Measurements from ENCODE around the gene CD70.
A peak's percentile ranks its signal among the peaks of the same experiment; 100 is the strongest.
"Not testable (repeated sequence)": the region's sequence is repeated elsewhere in the genome, so short reads cannot be mapped to it uniquely, and the experiment has no call there.

CD70 gene

GRCh38 chr19:6568010-6568526 lies 22.9 kb downstream of the CD70 start:
- Histone ChIP-seq H3K4me3 (ENCODE audit: low read depth, low read length) (no peak overlapping the region), H3K27ac (no peak overlapping the region), H3K27me3 (replicated peaks) (no peaks in the 10 kb centered on the region), H3K36me3 (replicated peaks) (no peaks in the 10 kb centered on the region)
- TF ChIP-seq CTCF (IDR thresholded peaks at IDR 0.05; ENCODE audit: low read depth, low read length, missing control alignments) = no peak
- in situ Hi-C loops (cut with HindIII; ENCODE audit: low pct_ligation_motif_present, low sequenced_read_pairs) = no loop called here
- DNase-seq = no peak

- in situ Hi-C loops (cut with HindIII; ENCODE audit: low pct_ligation_motif_present, low sequenced_read_pairs); DNase-seq; H3K4me3 ChIP-seq (ENCODE audit: low read depth, low read length); H3K27ac ChIP-seq; H3K27me3 ChIP-seq (replicated peaks); H3K36me3 ChIP-seq (replicated peaks): not testable (repeated sequence)
These were observed 24.2 kb downstream of the CD70 start for GRCh38 chr19:6566727-6567126.

GRCh38 chr19:6564393-6564792 lies 26.6 kb downstream of the CD70 start:
- no peaks in the 10 kb centered on the region for H3K27me3 ChIP-seq (replicated peaks)
- TF ChIP-seq CTCF (IDR thresholded peaks at IDR 0.05; ENCODE audit: low read depth, low read length, missing control alignments) = no peak
- no peak overlapping the region for H3K27ac ChIP-seq
- in situ Hi-C loops (cut with HindIII; ENCODE audit: low pct_ligation_motif_present, low sequenced_read_pairs) = no loop called here
- no peak for DNase-seq
- no peaks in the 10 kb centered on the region for H3K36me3 ChIP-seq (replicated peaks)
- H3K4me3 ChIP-seq (ENCODE audit: low read depth, low read length) = no peak overlapping the region

- H3K27me3 ChIP-seq (replicated peaks); H3K4me3 ChIP-seq (ENCODE audit: low read depth, low read length); H3K36me3 ChIP-seq (replicated peaks); H3K27ac ChIP-seq; DNase-seq; in situ Hi-C loops (cut with HindIII; ENCODE audit: low pct_ligation_motif_present, low sequenced_read_pairs): not testable (repeated sequence)
These were observed 28.5 kb downstream of the CD70 start for GRCh38 chr19:6562437-6562836.

GRCh38 chr19:6556480-6557195 lies 34.3 kb downstream of the CD70 start:
- Histone ChIP-seq H3K27me3 (replicated peaks) (no peaks in the 10 kb centered on the region), H3K27ac (no peak overlapping the region), H3K4me3 (ENCODE audit: low read depth, low read length) (no peak overlapping the region), H3K36me3 (replicated peaks) (no peaks in the 10 kb centered on the region)
- TF ChIP-seq CTCF (IDR thresholded peaks at IDR 0.05; ENCODE audit: low read depth, low read length, missing control alignments) = no peak
- in situ Hi-C loops (cut with HindIII; ENCODE audit: low pct_ligation_motif_present, low sequenced_read_pairs) = no loop called here
- DNase-seq = peak; percentile 33

- H3K27me3 ChIP-seq (replicated peaks) = no peaks in the 10 kb centered on the region
- no peak for TF ChIP-seq CTCF (IDR thresholded peaks at IDR 0.05; ENCODE audit: low read depth, low read length, missing control alignments)
- H3K36me3 ChIP-seq (replicated peaks) = no peaks in the 10 kb centered on the region
- H3K4me3 ChIP-seq (ENCODE audit: low read depth, low read length) = no peak overlapping the region
- DNase-seq = no peak
- no peak overlapping the region for H3K27ac ChIP-seq
- in situ Hi-C loops (cut with HindIII; ENCODE audit: low pct_ligation_motif_present, low sequenced_read_pairs) = no loop called here
These were observed 34.9 kb downstream of the CD70 start for GRCh38 chr19:6556043-6556449.
